HEK293T (cell line): ENCODE measurements around the gene HSPA2.
A peak's percentile ranks its signal among the peaks of the same experiment; 100 is the strongest.
"Not testable (repeated sequence)": the region's sequence is repeated elsewhere in the genome, so short reads cannot be mapped to it uniquely, and the experiment has no call there.

Experiments
- CTCF ChIA-PET: fragments of 350-600 bp; formaldehyde crosslinking; extraction: SDS; loops from one replicate; lab custom pipeline; 2021; ENCODE audit warnings: antibody characterized with exemption, inconsistent platforms; lab: Yijun Ruan, JAX
- POLR2A ChIA-PET: fragments of 350-600 bp; formaldehyde crosslinking; extraction: SDS; loops from one replicate; lab custom pipeline; 2020; ENCODE audit warnings: antibody characterized with exemption, inconsistent platforms; lab: Yijun Ruan, JAX
- DNase-seq: peaks from one replicate; pipeline ENCODE4 v3.0.0; 2012; ENCODE audit warnings: mixed read lengths; ENCODE audit errors: extremely low spot score
- ARNT ChIP-seq: fragments of 450-650 bp; IDR thresholded peaks from 2 replicates; pipeline ENCODE4 v1.6.1; 2017; ENCODE audit warnings: mild to moderate bottlenecking
- BHLHE40 ChIP-seq: fragments of 450-650 bp; IDR thresholded peaks from 2 replicates; pipeline ENCODE4 v1.6.1; 2016; ENCODE audit warnings: mild to moderate bottlenecking, moderate library complexity, borderline replicate concordance
- CTBP1 ChIP-seq: fragments of 450-650 bp; IDR thresholded peaks from 2 replicates; pipeline ENCODE4 v1.6.1; 2016; ENCODE audit warnings: borderline replicate concordance
- ELF4 ChIP-seq: fragments of 450-650 bp; IDR thresholded peaks from 2 replicates; pipeline ENCODE4 v1.6.1; 2017; ENCODE audit warnings: antibody characterized with exemption
- FOXA1 ChIP-seq: fragments of 450-650 bp; IDR thresholded peaks from 2 replicates; pipeline ENCODE4 v1.6.1; 2016; ENCODE audit warnings: mild to moderate bottlenecking
- FOXK2 ChIP-seq: fragments of 450-650 bp; IDR thresholded peaks from 2 replicates; pipeline ENCODE4 v1.6.1; 2016; ENCODE audit warnings: mild to moderate bottlenecking
- FOXM1 ChIP-seq: fragments of 450-650 bp; IDR thresholded peaks from 2 replicates; pipeline ENCODE4 v1.6.1; 2017; ENCODE audit warnings: mild to moderate bottlenecking, borderline replicate concordance
- HDGF ChIP-seq: fragments of 450-650 bp; IDR thresholded peaks from 2 replicates; pipeline ENCODE4 v1.6.1; 2017; ENCODE audit warnings: antibody characterized with exemption, borderline replicate concordance
- L3MBTL2 ChIP-seq: fragments of 450-650 bp; conservative IDR thresholded peaks from 2 replicates; pipeline ENCODE4 v1.6.1; 2016; ENCODE audit warnings: mild to moderate bottlenecking
- LEF1 ChIP-seq: fragments of 450-650 bp; IDR thresholded peaks from 2 replicates; pipeline ENCODE4 v1.6.1; 2017; ENCODE audit warnings: mild to moderate bottlenecking, borderline replicate concordance
- NFRKB ChIP-seq: fragments of 450-650 bp; IDR thresholded peaks from 2 replicates; pipeline ENCODE4 v1.6.1; 2016; ENCODE audit warnings: mild to moderate bottlenecking, moderate library complexity
- SP1 ChIP-seq: fragments of 450-650 bp; IDR thresholded peaks from 2 replicates; pipeline ENCODE4 v1.6.1; 2017
- SUZ12 ChIP-seq: fragments of 450-650 bp; IDR thresholded peaks from 2 replicates; pipeline ENCODE4 v1.6.1; 2016; ENCODE audit warnings: mild to moderate bottlenecking
- TARDBP ChIP-seq: fragments of 450-650 bp; IDR thresholded peaks from 2 replicates; pipeline ENCODE4 v1.6.1; 2016
- ZNF384 ChIP-seq: fragments of 450-650 bp; IDR thresholded peaks from 2 replicates; pipeline ENCODE4 v1.6.1; 2016
- TF ChIP-seq, protein P1 (sequence below): fragments of 450-650 bp; IDR thresholded peaks from 2 replicates; pipeline ENCODE4 v1.6.1; 2016

Gene HSPA2

DNA sequence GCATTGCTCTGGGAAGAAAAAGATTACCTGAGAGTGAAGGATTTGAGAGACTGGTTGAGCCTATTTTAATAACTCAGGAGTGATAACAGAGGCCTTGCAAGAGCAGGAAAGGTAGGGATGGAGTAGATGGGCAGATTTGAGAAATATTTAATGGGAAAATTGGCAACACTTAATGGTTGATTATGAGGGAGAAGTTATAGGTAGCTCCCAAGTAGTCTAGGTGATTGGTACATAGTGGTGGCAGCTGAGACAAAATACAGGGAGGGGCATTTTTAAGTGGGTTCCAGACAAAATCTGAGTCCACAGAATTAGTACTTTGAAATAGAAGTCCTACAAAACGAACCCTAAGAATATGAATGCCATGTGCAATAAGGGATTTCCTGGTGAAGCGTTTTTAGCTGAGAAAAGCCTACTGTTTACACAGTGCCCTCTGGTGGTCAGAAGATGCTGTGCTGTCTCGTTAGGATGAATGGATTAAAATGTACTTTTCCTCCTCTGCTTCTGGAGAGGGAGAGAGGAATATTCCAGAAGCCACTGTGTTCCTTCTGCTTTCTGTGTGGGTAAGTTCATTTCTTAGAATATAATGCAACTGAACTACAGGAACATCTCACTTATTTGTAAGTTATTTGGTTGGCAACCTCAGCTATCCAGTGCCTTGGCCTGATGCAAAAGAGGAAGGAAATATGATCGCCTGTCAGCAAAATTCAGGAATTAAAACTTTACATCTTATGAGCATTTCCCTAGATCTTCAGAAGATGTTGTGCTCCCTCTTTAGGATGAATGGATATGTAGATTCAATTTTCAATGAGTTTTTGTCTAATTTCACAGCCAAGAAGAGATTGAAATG, 29.5 kb upstream of the HSPA2 start:
- POLR2A ChIA-PET = interaction anchor here (0.8 to 1.2 kb wide), 2 partner anchors 9 to 76 kb away, joined by 3 read pairs; no protein-coding TSS in a partner anchor
- TF ChIP-seq HDGF (no peak), NFRKB (no peak), FOXM1 (no peak), BHLHE40 (no peak), L3MBTL2 (no peak), TARDBP (no peak), SUZ12 (no peak), LEF1 (no peak), FOXK2 (no peak), CTBP1 (no peak), ELF4 (no peak), ZNF384 (no peak), ARNT (no peak), FOXA1 (no peak), SP1 (no peak)
- TF ChIP-seq, protein P1, sequence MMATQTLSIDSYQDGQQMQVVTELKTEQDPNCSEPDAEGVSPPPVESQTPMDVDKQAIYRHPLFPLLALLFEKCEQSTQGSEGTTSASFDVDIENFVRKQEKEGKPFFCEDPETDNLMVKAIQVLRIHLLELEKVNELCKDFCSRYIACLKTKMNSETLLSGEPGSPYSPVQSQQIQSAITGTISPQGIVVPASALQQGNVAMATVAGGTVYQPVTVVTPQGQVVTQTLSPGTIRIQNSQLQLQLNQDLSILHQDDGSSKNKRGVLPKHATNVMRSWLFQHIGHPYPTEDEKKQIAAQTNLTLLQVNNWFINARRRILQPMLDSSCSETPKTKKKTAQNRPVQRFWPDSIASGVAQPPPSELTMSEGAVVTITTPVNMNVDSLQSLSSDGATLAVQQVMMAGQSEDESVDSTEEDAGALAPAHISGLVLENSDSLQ = no peak

DNA sequence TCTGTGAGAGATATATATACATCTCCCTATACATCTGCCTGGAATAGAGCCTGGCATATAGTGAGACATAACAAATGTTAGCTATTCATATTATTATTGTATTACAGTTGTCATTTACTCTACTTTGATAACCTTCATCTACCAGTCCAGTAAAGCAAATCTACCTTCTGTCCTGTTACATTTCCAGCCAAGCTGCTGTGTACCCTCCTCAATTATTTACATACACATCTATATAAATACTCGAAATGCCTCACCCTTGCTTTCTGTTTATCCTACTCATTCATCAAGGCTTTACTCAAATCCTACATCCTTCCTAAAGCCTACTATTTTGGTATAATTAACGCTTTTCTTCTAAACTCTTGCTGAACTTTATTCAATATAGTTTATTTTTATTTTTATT, 27.3 kb upstream of the HSPA2 start:
- DNase-seq = no peak
- CTCF ChIA-PET = no interaction called here
- TF ChIP-seq LEF1 = no peak
- no peak for TF ChIP-seq TARDBP
- TF ChIP-seq FOXK2 = no peak
- TF ChIP-seq BHLHE40 = no peak
- TF ChIP-seq FOXA1 = no peak
- no peak for TF ChIP-seq ELF4
- TF ChIP-seq NFRKB = no peak
- TF ChIP-seq SP1 = no peak
- TF ChIP-seq ZNF384 = no peak
- POLR2A ChIA-PET = no interaction called here

More for the DNA sequence above, 29.5 kb upstream of the HSPA2 start:
- CTCF ChIA-PET = interaction anchor here (0.6 to 2.0 kb wide), 11 partner anchors 10 to 368 kb away, joined by 3 to 11 read pairs (median 3); no protein-coding TSS in a partner anchor
- peak; percentile 52 for DNase-seq

DNA sequence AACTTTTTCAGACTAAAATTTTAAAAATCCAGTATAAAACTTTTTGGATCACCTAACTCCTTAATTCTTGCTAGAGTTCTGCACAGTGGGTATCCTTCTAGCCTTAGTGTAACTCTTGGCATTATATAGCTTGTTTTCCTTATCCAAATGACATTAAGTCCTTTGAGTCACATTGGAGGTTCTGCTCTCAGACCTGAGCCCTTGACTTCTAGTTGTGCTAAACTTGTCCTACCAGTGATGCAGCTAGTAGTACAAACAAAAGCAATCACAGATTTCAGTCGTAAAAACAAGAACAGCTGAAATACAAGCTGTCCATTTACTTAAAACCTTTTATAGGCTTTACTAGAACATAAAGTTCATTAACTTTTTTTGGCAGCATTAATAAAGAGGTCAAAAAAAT, 25.5 kb upstream of the HSPA2 start:
- POLR2A ChIA-PET = interaction anchor here (1.0 to 2.2 kb wide), 3 partner anchors 9 to 127 kb away, joined by 3 to 6 read pairs (median 3); partner anchors contain the start of gene ZBTB1

DNA sequence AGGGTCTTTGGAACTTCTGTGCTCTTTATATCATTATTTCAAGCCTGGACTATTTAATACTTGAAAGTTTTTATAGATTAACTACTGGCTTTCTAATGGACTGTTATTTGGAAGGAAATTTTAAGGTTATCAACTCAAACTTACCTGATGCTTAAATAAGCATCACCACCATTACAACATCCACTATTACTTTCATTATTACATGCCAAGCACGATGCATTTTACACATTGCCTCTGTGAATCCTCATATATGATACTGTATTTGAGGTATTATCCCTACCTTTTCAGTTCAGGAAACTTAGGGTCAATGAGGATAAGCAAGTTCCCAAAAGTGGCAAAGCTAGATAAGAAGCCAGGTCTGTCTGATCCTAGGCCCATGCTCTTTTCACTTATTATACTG, 23.6 kb upstream of the HSPA2 start:
- ChIA-PET CTCF (no interaction called here), POLR2A (interaction anchor here (1.1 kb wide), 1 partner anchor 13 kb away, joined by 3 read pairs; the partner anchor contains the start of gene ZBTB1)
- no peak for DNase-seq
- TF ChIP-seq TARDBP (no peak), CTBP1 (no peak), SUZ12 (no peak), HDGF (no peak), SP1 (no peak), LEF1 (no peak), FOXA1 (no peak), NFRKB (no peak), FOXM1 (no peak)
- TF ChIP-seq, protein P1 = no peak

More for the DNA sequence above, 25.5 kb upstream of the HSPA2 start:
- no peak for TF ChIP-seq ZNF384
- no peak for TF ChIP-seq TARDBP
- no peak for DNase-seq
- CTCF ChIA-PET = interaction anchor here (0.6 to 1.2 kb wide), 2 partner anchors 11 to 173 kb away, joined by 3 read pairs; partner anchors contain the start of gene ZBTB1

DNA sequence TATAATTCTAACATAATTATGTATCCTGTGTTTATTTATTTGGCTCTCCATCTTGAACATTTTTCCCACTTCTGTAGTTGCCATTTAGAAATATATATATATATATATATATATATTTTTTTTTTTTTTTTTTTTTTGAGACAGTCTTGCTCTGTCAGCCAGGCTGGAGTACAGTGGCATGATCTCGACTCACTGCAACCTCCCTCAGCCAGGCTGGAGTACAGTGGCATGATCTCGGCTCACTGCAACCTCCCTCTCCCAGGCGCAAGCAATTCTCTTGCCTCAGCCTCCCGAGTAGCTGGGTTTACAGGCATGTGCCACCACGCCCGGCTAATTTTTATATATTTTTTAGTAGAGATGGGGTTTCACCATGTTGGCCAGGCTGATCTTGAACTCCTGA, 22.9 kb upstream of the HSPA2 start:
- DNase-seq, CTCF ChIA-PET: not testable (repeated sequence)
- POLR2A ChIA-PET = interaction anchor here (1.4 kb wide), 1 partner anchor 23 kb away, joined by 4 read pairs; the partner anchor contains the start of gene HSPA2

DNA sequence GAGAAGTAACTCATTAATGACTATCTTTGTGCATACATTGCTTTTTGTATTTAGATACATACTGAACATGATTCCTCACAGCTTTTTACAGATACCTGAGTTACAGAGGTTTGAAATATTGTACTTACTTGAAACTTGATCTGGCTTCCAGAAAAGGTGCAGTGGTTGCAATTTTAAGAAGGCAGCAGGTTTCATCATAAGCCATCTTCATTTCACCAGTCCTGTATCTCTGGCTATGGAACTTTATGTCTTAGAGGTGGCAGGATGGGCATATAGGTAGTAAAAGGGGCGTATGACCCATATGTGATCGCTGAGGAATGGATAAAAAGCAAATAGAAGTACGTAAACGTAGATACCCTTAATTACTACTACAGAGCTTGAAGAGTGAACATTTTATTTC, 22.3 kb upstream of the HSPA2 start:
- CTCF ChIA-PET = no interaction called here
- DNase-seq = no peak
- TF ChIP-seq CTBP1 (no peak), LEF1 (no peak), FOXA1 (no peak), HDGF (no peak), NFRKB (no peak), FOXK2 (no peak), ARNT (no peak), ZNF384 (no peak), ELF4 (no peak), SP1 (no peak), FOXM1 (no peak), TARDBP (no peak), BHLHE40 (no peak)
- TF ChIP-seq, protein P1 = no peak
- POLR2A ChIA-PET = interaction anchor here (1.4 kb wide), 1 partner anchor 22 kb away, joined by 4 read pairs; the partner anchor contains the start of gene HSPA2
